Activated T-cell treated with anti-CD3 and anti-CD28 coated beads, Interleukin-2, amount 50 U/mL, for 72 hours (primary cell): ENCODE data around the gene WBP2. TPM values are rescaled to one million over a fixed set of nuclear protein-coding genes. Genes with fewer than 3 reads are reported as not detected.
"Not testable (repeated sequence)": the region's sequence is repeated elsewhere in the genome, so short reads cannot be mapped to it uniquely, and the experiment has no call there.

ENCODE experiments used
- ATAC-seq, 2 donors: fragments of 150-1000 bp; cut with Tn5 transposase; replicated peaks in 1 of 2; 2 replicates each; pipeline ENCODE4 v1.10.0; 2021; ENCODE audit warnings: moderate library complexity in 2 of 2, mild to moderate bottlenecking in 1 of 2
- DNase-seq, 2 donors: peaks; one replicate each; pipeline ENCODE4 v3.0.0; 2021 to 2022; ENCODE audit warnings: mixed read lengths in 1 of 2
- H3K27ac Mint-ChIP-seq: one replicate; pipeline ENCODE4 v1.8.0; 2022; ENCODE audit warnings: mild to moderate bottlenecking, moderate library complexity, mixed read lengths
- H3K27me3 Mint-ChIP-seq: one replicate; pipeline ENCODE4 v1.8.0; 2022; ENCODE audit warnings: low read depth, mixed read lengths
- H3K36me3 Mint-ChIP-seq, 2 donors: one replicate each; pipeline ENCODE4 v1.8.0; 2022; ENCODE audit warnings: mixed read lengths in 2 of 2, mild to moderate bottlenecking in 1 of 2; ENCODE audit not compliant: insufficient read depth in 2 of 2
- H3K4me1 Mint-ChIP-seq: one replicate; pipeline ENCODE4 v1.8.0; 2022; ENCODE audit warnings: low read depth, mixed read lengths
- H3K4me3 Mint-ChIP-seq, 2 donors: one replicate each; pipeline ENCODE4 v1.8.0; 2022; ENCODE audit warnings: mild to moderate bottlenecking in 2 of 2, mixed read lengths in 2 of 2, moderate library complexity in 2 of 2
- H3K9me3 Mint-ChIP-seq, 2 donors: one replicate each; pipeline ENCODE4 v1.8.0; 2022; ENCODE audit warnings: mixed read lengths in 2 of 2
- total RNA-seq, 2 donors: library from RNA; stranded (reverse); gene quantifications; one replicate each; pipeline ENCODE4 v1.2.3, GENCODE V29; 2022

WBP2 gene
- total RNA-seq, 2 donors from 2014 or later, result 90.2 to 109 TPM

- Mint-ChIP-seq H3K4me1 (no peaks in the 10 kb centered on the region), H3K4me3 (no peak overlapping the region), H3K9me3 (no peaks in the 10 kb centered on the region), H3K27me3 (no peaks in the 10 kb centered on the region), H3K27ac (no peak overlapping the region), H3K36me3 (peaks cover 0 to 3% of the 10 kb centered on the region in 2 donors)
- DNase-seq (no peak), ATAC-seq (no peak)
Observed at GRCh38 chr17:75814021-75814395, 41.1 kb downstream of the WBP2 start.

GRCh38 chr17:75813081-75814020, 41.8 kb downstream of the WBP2 start:
- H3K36me3 Mint-ChIP-seq, result peaks cover 0 to 3% of the 10 kb centered on the region in 2 donors

GRCh38 chr17:75812096-75813013, 42.8 kb downstream of the WBP2 start:
- ATAC-seq, result no peak
- Mint-ChIP-seq H3K27me3 (no peaks in the 10 kb centered on the region), H3K36me3 (peaks cover 0 to 3% of the 10 kb centered on the region in 2 donors), H3K27ac (no peak overlapping the region), H3K4me3 (no peak overlapping the region), H3K9me3 (no peaks in the 10 kb centered on the region), H3K4me1 (peaks cover 7% of the 10 kb centered on the region)
- no peak for DNase-seq

More at GRCh38 chr17:75813081-75814020, 41.8 kb downstream of the WBP2 start:
- DNase-seq (no peak), ATAC-seq (no peak)
- H3K4me3 Mint-ChIP-seq, result no peak overlapping the region
- H3K9me3 Mint-ChIP-seq, result no peaks in the 10 kb centered on the region
- no peak overlapping the region for H3K27ac Mint-ChIP-seq
- H3K27me3 Mint-ChIP-seq, result no peaks in the 10 kb centered on the region
- peaks cover 6% of the 10 kb centered on the region for H3K4me1 Mint-ChIP-seq

- Mint-ChIP-seq H3K4me1 (peaks cover 7% of the 10 kb centered on the region), H3K9me3 (no peaks in the 10 kb centered on the region), H3K36me3 (peaks cover 0 to 3% of the 10 kb centered on the region in 2 donors), H3K27ac (no peak overlapping the region), H3K27me3 (no peaks in the 10 kb centered on the region), H3K4me3 (no peak overlapping the region)
- ATAC-seq (no peak), DNase-seq (no peak)
Observed at GRCh38 chr17:75811174-75811573, 44.0 kb downstream of the WBP2 start.

GRCh38 chr17:75810756-75811155, 44.4 kb downstream of the WBP2 start:
- not testable (repeated sequence) for DNase-seq

GRCh38 chr17:75810216-75810615, 44.9 kb downstream of the WBP2 start:
- H3K4me3 Mint-ChIP-seq, result no peak overlapping the region
- DNase-seq, result no peak
- H3K27me3 Mint-ChIP-seq, result no peaks in the 10 kb centered on the region
- no peaks in the 10 kb centered on the region for H3K9me3 Mint-ChIP-seq
- H3K36me3 Mint-ChIP-seq, result peaks cover 0 to 3% of the 10 kb centered on the region in 2 donors
- H3K4me1 Mint-ChIP-seq, result peaks cover 7% of the 10 kb centered on the region
- H3K27ac Mint-ChIP-seq, result no peak overlapping the region
- no peak for ATAC-seq

More at GRCh38 chr17:75810756-75811155, 44.4 kb downstream of the WBP2 start:
- not testable (repeated sequence) for ATAC-seq, H3K27me3 Mint-ChIP-seq, H3K9me3 Mint-ChIP-seq, H3K4me3 Mint-ChIP-seq, H3K36me3 Mint-ChIP-seq, H3K4me1 Mint-ChIP-seq, H3K27ac Mint-ChIP-seq

GRCh38 chr17:75809631-75810111, 45.5 kb downstream of the WBP2 start:
- DNase-seq (no peak), ATAC-seq (no peak)
- H3K4me3 Mint-ChIP-seq, result no peak overlapping the region
- no peak overlapping the region for H3K27ac Mint-ChIP-seq
- peaks cover 7% of the 10 kb centered on the region for H3K4me1 Mint-ChIP-seq
- no peaks in the 10 kb centered on the region for H3K9me3 Mint-ChIP-seq
- H3K36me3 Mint-ChIP-seq, result peaks cover 0 to 3% of the 10 kb centered on the region in 2 donors
- no peaks in the 10 kb centered on the region for H3K27me3 Mint-ChIP-seq

GRCh38 chr17:75808905-75809621, 46.1 kb downstream of the WBP2 start:
- no peak for DNase-seq
- peak in 1 of 2 donors; percentile 44 for ATAC-seq
- peaks cover 8% of the 10 kb centered on the region for H3K4me1 Mint-ChIP-seq
- H3K27me3 Mint-ChIP-seq, result no peaks in the 10 kb centered on the region
- no peaks in the 10 kb centered on the region for H3K9me3 Mint-ChIP-seq
- peaks cover 0 to 3% of the 10 kb centered on the region in 2 donors for H3K36me3 Mint-ChIP-seq
- no peak overlapping the region for H3K4me3 Mint-ChIP-seq
- peak overlapping the region; percentile 26 for H3K27ac Mint-ChIP-seq

GRCh38 chr17:75808549-75808904, 46.6 kb downstream of the WBP2 start:
- Mint-ChIP-seq H3K9me3 (no peaks in the 10 kb centered on the region), H3K4me1 (peaks cover 14% of the 10 kb centered on the region), H3K27me3 (no peaks in the 10 kb centered on the region), H3K4me3 (no peak overlapping the region), H3K27ac (peak overlapping the region; percentile 26), H3K36me3 (peaks cover 0 to 3% of the 10 kb centered on the region in 2 donors)
- DNase-seq (no peak), ATAC-seq (no peak)

GRCh38 chr17:75807861-75808260, 47.3 kb downstream of the WBP2 start:
- H3K4me1 Mint-ChIP-seq, result peaks cover 17% of the 10 kb centered on the region
- peak overlapping the region; percentile 26 for H3K27ac Mint-ChIP-seq
- DNase-seq (no peak), ATAC-seq (no peak)
- H3K9me3 Mint-ChIP-seq, result no peaks in the 10 kb centered on the region
- no peaks in the 10 kb centered on the region for H3K27me3 Mint-ChIP-seq
- H3K36me3 Mint-ChIP-seq, result peaks cover 0 to 3% of the 10 kb centered on the region in 2 donors
- H3K4me3 Mint-ChIP-seq, result no peak overlapping the region

GRCh38 chr17:75806822-75807500, 48.2 kb downstream of the WBP2 start:
- H3K9me3 Mint-ChIP-seq, result no peaks in the 10 kb centered on the region
- ATAC-seq, result no peak
- no peak overlapping the region for H3K27ac Mint-ChIP-seq
- H3K4me3 Mint-ChIP-seq, result no peak overlapping the region
- DNase-seq, result no peak
- no peaks in the 10 kb centered on the region for H3K27me3 Mint-ChIP-seq
- peaks cover 0 to 3% of the 10 kb centered on the region in 2 donors for H3K36me3 Mint-ChIP-seq
- H3K4me1 Mint-ChIP-seq, result peaks cover 17% of the 10 kb centered on the region

- DNase-seq, result no peak
- ATAC-seq, result no peak
- Mint-ChIP-seq H3K27me3 (no peaks in the 10 kb centered on the region), H3K27ac (no peak overlapping the region), H3K4me1 (peaks cover 17% of the 10 kb centered on the region), H3K9me3 (no peaks in the 10 kb centered on the region), H3K4me3 (no peak overlapping the region), H3K36me3 (peaks cover 1 to 2% of the 10 kb centered on the region in 2 donors)
Observed at GRCh38 chr17:75803883-75804282, 51.3 kb downstream of the WBP2 start.
